ENCODE measurements around the gene PIP5KL1.
A peak's percentile ranks its signal among the peaks of the same experiment; 100 is the strongest.

The PIP5KL1 gene

DNA sequence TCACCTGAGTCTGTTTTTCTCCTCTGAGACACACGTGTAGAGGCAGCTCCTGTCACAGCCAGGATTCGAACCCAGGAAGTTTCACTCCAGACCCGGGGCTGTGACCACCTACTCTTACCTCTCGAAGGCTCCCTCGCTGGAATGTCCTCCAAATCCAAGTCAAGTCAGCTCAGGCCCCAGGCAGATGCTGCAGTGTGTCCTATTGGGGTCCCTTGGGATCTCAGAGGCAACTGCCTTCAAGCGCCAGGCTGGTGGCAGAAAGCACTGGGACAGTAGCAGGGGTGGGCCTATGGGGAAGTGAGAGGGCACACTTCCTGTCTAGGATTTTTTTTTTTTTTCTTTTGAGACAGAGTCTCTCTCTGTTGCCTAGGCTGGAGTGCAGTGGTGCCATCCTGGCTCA lies 13.0 kb downstream of the PIP5KL1 start:
- Histone ChIP-seq H3K36me3 (peaks cover 0 to 14% (median 5%) of the 10 kb centered on the region in 3 donors), H3K27ac (peak overlapping the region; percentile 58 to 76), H3K9me3 (no peaks in the 10 kb centered on the region), H3K4me3 (no peak overlapping the region), H3K4me1 (peaks cover 6 to 66% (median 49%) of the 10 kb centered on the region in 4 donors), H3K27me3 (peaks cover 0 to 5% of the 10 kb centered on the region in 2 donors)
- TF ChIP-seq, protein P1, sequence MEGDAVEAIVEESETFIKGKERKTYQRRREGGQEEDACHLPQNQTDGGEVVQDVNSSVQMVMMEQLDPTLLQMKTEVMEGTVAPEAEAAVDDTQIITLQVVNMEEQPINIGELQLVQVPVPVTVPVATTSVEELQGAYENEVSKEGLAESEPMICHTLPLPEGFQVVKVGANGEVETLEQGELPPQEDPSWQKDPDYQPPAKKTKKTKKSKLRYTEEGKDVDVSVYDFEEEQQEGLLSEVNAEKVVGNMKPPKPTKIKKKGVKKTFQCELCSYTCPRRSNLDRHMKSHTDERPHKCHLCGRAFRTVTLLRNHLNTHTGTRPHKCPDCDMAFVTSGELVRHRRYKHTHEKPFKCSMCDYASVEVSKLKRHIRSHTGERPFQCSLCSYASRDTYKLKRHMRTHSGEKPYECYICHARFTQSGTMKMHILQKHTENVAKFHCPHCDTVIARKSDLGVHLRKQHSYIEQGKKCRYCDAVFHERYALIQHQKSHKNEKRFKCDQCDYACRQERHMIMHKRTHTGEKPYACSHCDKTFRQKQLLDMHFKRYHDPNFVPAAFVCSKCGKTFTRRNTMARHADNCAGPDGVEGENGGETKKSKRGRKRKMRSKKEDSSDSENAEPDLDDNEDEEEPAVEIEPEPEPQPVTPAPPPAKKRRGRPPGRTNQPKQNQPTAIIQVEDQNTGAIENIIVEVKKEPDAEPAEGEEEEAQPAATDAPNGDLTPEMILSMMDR (IDR thresholded peaks at IDR 0.05), result no peak
- intact Hi-C loops (cut with DNase I; ENCODE audit: low total_unique reads), result loop anchor here (2.0 to 5.0 kb wide), 2 partner anchors 131 to 305 kb away; partner anchors contain the start of genes CDK9 and STXBP1
- DNase-seq, result no peak

DNA sequence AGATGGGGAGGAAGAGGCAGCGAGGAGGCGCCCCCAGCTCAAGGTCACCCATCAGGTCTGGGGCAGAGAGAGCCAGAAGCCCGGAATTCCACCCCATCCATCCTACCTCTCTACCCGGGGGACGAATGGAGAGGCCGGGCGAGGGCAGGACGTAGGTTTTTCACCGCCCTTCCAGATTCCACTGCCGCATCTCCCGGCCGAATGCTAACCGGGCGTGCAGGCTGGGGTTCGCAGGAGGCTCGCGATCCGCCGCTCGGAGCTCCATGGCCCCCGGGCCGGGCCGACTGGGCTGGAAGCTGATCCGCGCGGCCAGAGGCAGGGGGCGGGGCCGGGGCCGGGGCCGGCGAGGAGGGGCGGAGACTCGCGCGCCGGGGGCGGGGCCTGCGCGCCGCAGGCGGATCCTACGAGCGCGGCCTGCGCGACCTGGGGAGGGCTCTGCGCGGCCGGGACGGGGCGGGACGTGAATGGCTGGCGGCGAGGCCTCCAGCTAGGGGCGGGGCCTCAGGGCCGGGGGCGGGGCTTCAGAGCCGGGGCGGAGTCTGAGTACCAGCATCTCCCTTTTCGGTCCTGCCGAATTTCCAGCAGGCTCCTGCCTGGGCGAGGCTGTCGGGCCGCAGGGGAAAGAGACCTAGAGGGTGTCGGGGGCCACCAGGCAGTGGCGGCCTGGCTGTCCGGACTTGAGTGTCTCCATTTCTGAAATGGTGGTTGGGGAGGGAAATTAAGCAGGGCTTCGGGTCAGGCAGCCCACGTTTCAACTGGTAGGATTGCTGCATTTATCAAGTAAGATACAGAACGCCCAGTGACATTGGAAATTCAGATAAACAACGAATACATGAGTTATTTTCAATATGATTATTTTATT lies 13.6 kb downstream of the PIP5KL1 start, which contains the start of gene ST6GALNAC4:
TSS of gene ST6GALNAC4 (minus strand) at position 322 of the 862 bp plus-strand sequence. CDS start 622 bp downstream, outside the sequence.
- H3K4me1 ChIP-seq, result peaks cover 6 to 65% (median 48%) of the 10 kb centered on the region in 4 donors
- DNase-seq, result peak; percentile 95 to 98
- peak within 1 kb of the TSS; percentile 74 to 87 for H3K27ac ChIP-seq
- intact Hi-C loops (cut with DNase I; ENCODE audit: low total_unique reads), result loop anchor here (5.0 kb wide), 1 partner anchor 305 kb away; the partner anchor contains the start of gene STXBP1
- H3K27me3 ChIP-seq, result peaks cover 0 to 3% of the 10 kb centered on the region in 2 donors
- peaks cover 2 to 21% (median 12%) of the 10 kb centered on the region in 3 donors for H3K36me3 ChIP-seq
- no peaks in the 10 kb centered on the region for H3K9me3 ChIP-seq
- H3K4me3 ChIP-seq, result peak within 1 kb of the TSS; percentile 76 to 81
- TF ChIP-seq, protein P1 (IDR thresholded peaks at IDR 0.05), result no peak

DNA sequence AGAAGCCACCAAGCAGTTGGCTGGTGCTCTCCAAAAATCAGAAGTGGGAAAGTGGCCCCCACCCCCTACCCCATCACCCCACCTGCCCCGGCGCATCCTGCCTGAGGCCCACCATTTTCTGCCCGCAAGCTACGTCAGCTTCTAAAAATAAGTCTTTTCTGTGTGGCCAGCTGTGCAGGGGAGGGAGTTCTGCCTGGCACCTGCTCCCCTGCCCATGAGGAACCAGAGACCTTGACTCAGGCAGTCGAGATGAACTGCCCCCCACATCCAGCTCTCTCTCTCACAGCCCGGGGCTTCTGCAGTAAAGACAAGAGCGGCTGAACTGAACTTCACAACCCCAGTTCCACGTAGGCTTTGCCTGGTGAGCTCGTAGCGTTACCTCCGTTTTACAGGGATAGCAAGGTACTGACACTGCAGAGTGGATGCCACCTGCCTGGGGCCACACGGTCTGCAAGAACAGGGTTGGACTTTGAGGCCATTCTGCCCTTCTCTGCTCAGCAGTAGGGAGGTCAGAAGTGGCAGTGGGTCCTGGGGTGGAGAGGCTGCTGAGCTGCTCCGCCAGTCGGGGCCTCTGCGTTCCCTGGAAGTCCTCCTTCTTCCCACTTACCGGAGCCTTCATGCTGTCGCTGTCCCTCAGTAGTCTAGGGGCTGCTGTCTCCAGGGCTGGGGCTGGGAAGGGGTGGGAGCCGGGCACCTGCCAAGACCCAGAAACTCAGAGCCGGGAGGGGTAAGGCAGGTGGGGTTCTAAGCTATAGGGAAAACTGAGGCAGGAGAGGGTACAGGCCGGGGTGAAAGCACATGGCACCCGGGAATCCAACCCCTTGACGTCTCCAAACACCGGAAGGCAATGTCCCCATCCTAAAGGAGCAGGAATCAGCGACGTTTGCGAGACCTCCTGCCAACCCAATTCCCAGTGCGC lies 14.5 kb downstream of the PIP5KL1 start:
- Histone ChIP-seq H3K36me3 (peaks cover 10 to 30% (median 20%) of the 10 kb centered on the region in 3 donors), H3K27ac (peak overlapping the region; percentile 74 to 87), H3K4me3 (peak overlapping the region; percentile 76 to 81), H3K9me3 (no peaks in the 10 kb centered on the region), H3K4me1 (peaks cover 0 to 56% (median 39%) of the 10 kb centered on the region in 4 donors), H3K27me3 (no peaks in the 10 kb centered on the region)
- DNase-seq, result peak in 1 of 2 donors; percentile 67
- TF ChIP-seq, protein P1 (IDR thresholded peaks at IDR 0.05), result no peak
- intact Hi-C loops (cut with DNase I; ENCODE audit: low total_unique reads), result loop anchor here (5.0 kb wide), 1 partner anchor 304 kb away; the partner anchor contains the start of gene STXBP1

DNA sequence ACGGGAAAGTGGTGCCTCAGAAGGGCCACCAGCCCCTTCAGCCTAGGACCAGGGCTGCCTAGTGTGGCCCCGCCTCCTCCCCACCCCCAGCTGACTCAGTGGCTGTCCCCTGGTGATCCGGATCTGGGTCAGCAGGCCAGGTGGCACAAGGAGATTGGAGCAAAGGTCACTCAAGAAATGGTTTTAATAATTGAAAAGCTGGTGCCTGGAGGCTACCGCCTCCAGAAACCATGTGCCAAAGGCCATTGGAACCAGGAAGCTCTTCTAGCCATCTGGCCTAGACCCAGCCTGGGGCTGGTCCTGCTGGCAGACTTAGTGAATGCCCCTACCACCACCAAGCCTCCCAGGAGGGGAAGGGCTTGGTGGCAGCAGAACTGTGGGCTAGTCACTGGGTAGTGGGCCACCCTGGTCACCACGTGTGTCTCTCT lies 15.2 kb downstream of the PIP5KL1 start:
- Histone ChIP-seq H3K27me3 (no peaks in the 10 kb centered on the region), H3K36me3 (peaks cover 10 to 37% (median 26%) of the 10 kb centered on the region in 3 donors), H3K4me1 (peaks cover 0 to 54% (median 38%) of the 10 kb centered on the region in 4 donors), H3K4me3 (peak overlapping the region; percentile 76 to 81), H3K9me3 (no peaks in the 10 kb centered on the region), H3K27ac (peak overlapping the region; percentile 74 to 87)
- TF ChIP-seq, protein P1 (IDR thresholded peaks at IDR 0.05), result no peak
- intact Hi-C loops (cut with DNase I; ENCODE audit: low total_unique reads), result loop anchor here (5.0 kb wide), 1 partner anchor 303 kb away; the partner anchor contains the start of gene STXBP1
- peak in 1 of 2 donors; percentile 69 for DNase-seq

DNA sequence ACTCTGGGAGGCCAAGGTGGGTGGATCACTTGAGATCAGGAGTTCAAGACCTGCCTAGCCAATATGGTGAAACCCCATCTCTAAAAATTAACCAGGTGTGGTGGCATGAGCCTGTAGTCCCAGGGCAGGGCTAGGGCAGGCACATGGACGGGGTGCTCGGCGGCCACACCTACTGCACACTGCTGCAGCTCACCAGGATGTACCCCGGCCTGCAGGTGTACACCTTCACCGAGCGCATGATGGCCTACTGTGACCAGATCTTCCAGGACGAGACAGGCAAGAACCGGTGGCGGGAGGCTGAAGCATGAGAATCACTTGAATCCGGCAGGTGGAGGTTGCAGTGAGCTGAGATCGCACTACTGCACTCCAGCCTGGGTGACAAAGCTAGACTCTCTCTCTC lies 16.9 kb downstream of the PIP5KL1 start:
- H3K4me3 ChIP-seq, result no peak overlapping the region
- H3K27me3 ChIP-seq, result no peaks in the 10 kb centered on the region
- intact Hi-C loops (cut with DNase I; ENCODE audit: low total_unique reads), result no loop called here
- TF ChIP-seq, protein P1 (IDR thresholded peaks at IDR 0.05), result no peak
- no peak for DNase-seq
- peaks cover 10 to 49% (median 36%) of the 10 kb centered on the region in 3 donors for H3K36me3 ChIP-seq
- H3K4me1 ChIP-seq, result peaks cover 0 to 38% (median 33%) of the 10 kb centered on the region in 4 donors
- no peaks in the 10 kb centered on the region for H3K9me3 ChIP-seq
- H3K27ac ChIP-seq, result no peak overlapping the region
